ENCODE data around the gene HLA-B.

HLA-B gene

GRCh38 chr6:31355583-31355948 is 1.4 kb downstream of the HLA-B start:
- peak overlapping the region; percentile 90 for H3K4me3 ChIP-seq (ENCODE audit: low read length)
- no peaks in the 10 kb centered on the region for H3K27me3 ChIP-seq (ENCODE audit: low read depth, low read length)

GRCh38 chr6:31354864-31355582 is 2.0 kb downstream of the HLA-B start:
- no peak overlapping the region for H3K27ac ChIP-seq (ENCODE audit: low read length)
- H3K36me3 ChIP-seq (replicated peaks; ENCODE audit: low read depth, low read length), result peaks cover 29% of the 10 kb centered on the region
- peaks cover 26% of the 10 kb centered on the region for H3K79me2 ChIP-seq (ENCODE audit: low read length)
- H3K4me1 ChIP-seq (ENCODE audit: low read length), result peaks cover 30% of the 10 kb centered on the region
- TF ChIP-seq CTCF (IDR thresholded peaks at IDR 0.05; ENCODE audit: low read depth, low read length), result no peak
- no peaks in the 10 kb centered on the region for H3K9me3 ChIP-seq (ENCODE audit: insufficient read depth, low read length)
- no peak overlapping the region for H2AFZ ChIP-seq (ENCODE audit: low read depth, low read length)
- H3K27me3 ChIP-seq (ENCODE audit: low read depth, low read length), result no peaks in the 10 kb centered on the region
- peaks cover 38% of the 10 kb centered on the region for H4K20me1 ChIP-seq (ENCODE audit: insufficient read depth, low read length)
- peak overlapping the region; percentile 90 for H3K4me3 ChIP-seq (ENCODE audit: low read length)
- H3K9ac ChIP-seq (ENCODE audit: low read length), result peak overlapping the region; percentile 99
- H3K4me2 ChIP-seq (ENCODE audit: low read length), result peak overlapping the region; percentile 92

More at GRCh38 chr6:31355583-31355948, 1.4 kb downstream of the HLA-B start:
- peak overlapping the region; percentile 99 for H3K9ac ChIP-seq (ENCODE audit: low read length)
- H2AFZ ChIP-seq (ENCODE audit: low read depth, low read length), result no peak overlapping the region
- no peak for TF ChIP-seq CTCF (IDR thresholded peaks at IDR 0.05; ENCODE audit: low read depth, low read length)
- no peak for TF ChIP-seq EZH2phosphoT487 (IDR thresholded peaks at IDR 0.05; ENCODE audit: low read depth)
- peaks cover 30% of the 10 kb centered on the region for H3K4me1 ChIP-seq (ENCODE audit: low read length)
- H4K20me1 ChIP-seq (ENCODE audit: insufficient read depth, low read length), result peaks cover 38% of the 10 kb centered on the region
- peaks cover 29% of the 10 kb centered on the region for H3K36me3 ChIP-seq (replicated peaks; ENCODE audit: low read depth, low read length)
- no peak overlapping the region for H3K27ac ChIP-seq (ENCODE audit: low read length)
- H3K4me2 ChIP-seq (ENCODE audit: low read length), result peak overlapping the region; percentile 92
- peaks cover 26% of the 10 kb centered on the region for H3K79me2 ChIP-seq (ENCODE audit: low read length)
- H3K9me3 ChIP-seq (ENCODE audit: insufficient read depth, low read length), result no peaks in the 10 kb centered on the region

- Histone ChIP-seq H3K79me2 (ENCODE audit: low read length) (peaks cover 26% of the 10 kb centered on the region), H3K36me3 (replicated peaks; ENCODE audit: low read depth, low read length) (peaks cover 29% of the 10 kb centered on the region), H3K27ac (ENCODE audit: low read length) (no peak overlapping the region), H2AFZ (ENCODE audit: low read depth, low read length) (no peak overlapping the region), H3K9me3 (ENCODE audit: insufficient read depth, low read length) (no peaks in the 10 kb centered on the region), H3K9ac (ENCODE audit: low read length) (no peak overlapping the region), H3K27me3 (ENCODE audit: low read depth, low read length) (no peaks in the 10 kb centered on the region), H3K4me3 (ENCODE audit: low read length) (0 out of 2 replicates have a peak overlapping the region, but pooled peaks have one; percentile 21), H3K4me1 (ENCODE audit: low read length) (peaks cover 30% of the 10 kb centered on the region), H4K20me1 (ENCODE audit: insufficient read depth, low read length) (peaks cover 38% of the 10 kb centered on the region), H3K4me2 (ENCODE audit: low read length) (peak overlapping the region; percentile 92)
- TF ChIP-seq EZH2phosphoT487 (IDR thresholded peaks at IDR 0.05; ENCODE audit: low read depth) (no peak), CTCF (IDR thresholded peaks at IDR 0.05; ENCODE audit: low read depth, low read length) (no peak)
Measured at GRCh38 chr6:31354158-31354863, 2.7 kb downstream of the HLA-B start.

GRCh38 chr6:31353384-31353945 is 3.5 kb downstream of the HLA-B start:
- no peak overlapping the region for H3K4me2 ChIP-seq (ENCODE audit: low read length)
- TF ChIP-seq EZH2phosphoT487 (IDR thresholded peaks at IDR 0.05; ENCODE audit: low read depth), result no peak
- TF ChIP-seq CTCF (IDR thresholded peaks at IDR 0.05; ENCODE audit: low read depth, low read length), result no peak
- H3K27me3 ChIP-seq (ENCODE audit: low read depth, low read length), result no peaks in the 10 kb centered on the region
- no peak overlapping the region for H3K27ac ChIP-seq (ENCODE audit: low read length)
- peaks cover 29% of the 10 kb centered on the region for H3K36me3 ChIP-seq (replicated peaks; ENCODE audit: low read depth, low read length)
- no peaks in the 10 kb centered on the region for H3K9me3 ChIP-seq (ENCODE audit: insufficient read depth, low read length)
- no peak overlapping the region for H3K9ac ChIP-seq (ENCODE audit: low read length)
- H2AFZ ChIP-seq (ENCODE audit: low read depth, low read length), result no peak overlapping the region
- H3K79me2 ChIP-seq (ENCODE audit: low read length), result peaks cover 26% of the 10 kb centered on the region
- H3K4me1 ChIP-seq (ENCODE audit: low read length), result peaks cover 25% of the 10 kb centered on the region
- no peak overlapping the region for H3K4me3 ChIP-seq (ENCODE audit: low read length)
- H4K20me1 ChIP-seq (ENCODE audit: insufficient read depth, low read length), result peaks cover 38% of the 10 kb centered on the region

All from OCI-LY3 (cell line).